ENCODE data around the gene MFSD6. TPM values are rescaled to one million over a fixed set of nuclear protein-coding genes. Genes with fewer than 3 reads are reported as not detected.
"Not testable (repeated sequence)": the region's sequence is repeated elsewhere in the genome, so short reads cannot be mapped to it uniquely, and the experiment has no call there.

Gene MFSD6
- total and polyA plus RNA-seq, 11 donors, result 11.8 to 75.0 (median 18.9) TPM

GRCh38 chr2:190488516-190489233, 80.5 kb downstream of the MFSD6 start:
- ATAC-seq, result no peak
- Histone ChIP-seq H3K36me3 (peaks cover 0 to 47% (median 28%) of the 10 kb centered on the region in 9 donors), H3K4me1 (peaks cover 0 to 15% (median 9%) of the 10 kb centered on the region in 12 donors), H3K4me3 (no peak overlapping the region), H3K9me3 (peaks cover 0 to 13% (median 0%) of the 10 kb centered on the region in 12 donors), H3K27me3 (no peaks in the 10 kb centered on the region), H3K27ac (no peak overlapping the region)
- no peak for TF ChIP-seq POLR2A (IDR thresholded peaks at IDR 0.05)
- TF ChIP-seq CTCF (IDR thresholded peaks at IDR 0.05), result no peak
- intact Hi-C loops (cut with DNase I), result loop anchor here in 2 of 10 donors (5.0 kb wide), 1 partner anchor 81 kb away; the partner anchor contains the start of gene MFSD6 (in 2 of the 2)
- 94 to 98% (median 96%) methylated on average over 6 of the region's 6 CpGs for WGBS, 4 donors
- no peak for DNase-seq

- ATAC-seq (no peak), DNase-seq (no peak)
- intact Hi-C loops (cut with DNase I), result loop anchor here in 2 of 10 donors (5.0 kb wide), 1 partner anchor 82 kb away; the partner anchor contains the start of gene MFSD6 (in 2 of the 2)
- TF ChIP-seq POLR2A (IDR thresholded peaks at IDR 0.05) (no peak), CTCF (IDR thresholded peaks at IDR 0.05) (no peak)
- H3K4me3 ChIP-seq, result no peak overlapping the region
- H3K27ac ChIP-seq, result no peak overlapping the region
- 92 to 96% (median 95%) methylated on average over 4 of the region's 4 CpGs for WGBS, 4 donors
- H3K27me3 ChIP-seq, result no peaks in the 10 kb centered on the region
- H3K4me1 ChIP-seq, result peaks cover 0 to 15% (median 9%) of the 10 kb centered on the region in 12 donors
- H3K9me3 ChIP-seq, result peaks cover 0 to 13% (median 0%) of the 10 kb centered on the region in 12 donors
- peaks cover 0 to 47% (median 28%) of the 10 kb centered on the region in 9 donors for H3K36me3 ChIP-seq
Observed at GRCh38 chr2:190489475-190489874, 81.3 kb downstream of the MFSD6 start.

- ATAC-seq (no peak), DNase-seq (no peak)
- no peak overlapping the region for H3K4me3 ChIP-seq
- H3K4me1 ChIP-seq, result peaks cover 0 to 14% (median 9%) of the 10 kb centered on the region in 12 donors
- peaks cover 0 to 47% (median 28%) of the 10 kb centered on the region in 9 donors for H3K36me3 ChIP-seq
- H3K27me3 ChIP-seq, result no peaks in the 10 kb centered on the region
- intact Hi-C loops (cut with DNase I), result no loop called here
- TF ChIP-seq POLR2A (IDR thresholded peaks at IDR 0.05) (no peak), CTCF (IDR thresholded peaks at IDR 0.05) (no peak)
- peaks cover 0 to 13% (median 0%) of the 10 kb centered on the region in 12 donors for H3K9me3 ChIP-seq
- 79 to 99% (median 94%) methylated on average over 3 of the region's 3 CpGs for whole genome bisulfite sequencing, 4 donors
- no peak overlapping the region for H3K27ac ChIP-seq
Observed at GRCh38 chr2:190490502-190490901, 82.3 kb downstream of the MFSD6 start.

- peaks cover 0 to 13% (median 0%) of the 10 kb centered on the region in 12 donors for H3K9me3 ChIP-seq
- H3K27me3 ChIP-seq, result no peaks in the 10 kb centered on the region
- H3K27ac ChIP-seq, result no peak overlapping the region
- intact Hi-C loops (cut with DNase I), result no loop called here
- no peak overlapping the region for H3K4me3 ChIP-seq
- no peaks in the 10 kb centered on the region for H3K4me1 ChIP-seq
- H3K36me3 ChIP-seq, result peaks cover 0 to 53% (median 40%) of the 10 kb centered on the region in 9 donors
- no peak for ATAC-seq
- 65 to 94% (median 86%) methylated on average over 2 of the region's 2 CpGs for WGBS, 4 donors
- no peak for DNase-seq
- TF ChIP-seq POLR2A (IDR thresholded peaks at IDR 0.05) (no peak), CTCF (IDR thresholded peaks at IDR 0.05) (no peak)
Observed at GRCh38 chr2:190493095-190493494, 84.9 kb downstream of the MFSD6 start.

- H3K4me1 ChIP-seq; H3K27me3 ChIP-seq; H3K27ac ChIP-seq; H3K4me3 ChIP-seq; ATAC-seq; DNase-seq; intact Hi-C loops (cut with DNase I): not testable (repeated sequence)
- 73 to 78% (median 76%) methylated on average over 3 of the region's 3 CpGs for WGBS, 4 donors
- Histone ChIP-seq H3K36me3 (peaks cover 0 to 52% (median 33%) of the 10 kb centered on the region in 9 donors), H3K9me3 (peaks cover 0 to 13% (median 0%) of the 10 kb centered on the region in 12 donors)
Observed at GRCh38 chr2:190494600-190495227, 86.6 kb downstream of the MFSD6 start.
